Measurements from ENCODE around the gene FLAD1. TPM values are rescaled to one million over a fixed set of nuclear protein-coding genes. Genes with fewer than 3 reads are reported as not detected.
A peak's percentile ranks its signal among the peaks of the same experiment; 100 is the strongest.

FLAD1 gene
- total RNA-seq, 1 experiment from 2014 or later = 75.1 TPM

DNA sequence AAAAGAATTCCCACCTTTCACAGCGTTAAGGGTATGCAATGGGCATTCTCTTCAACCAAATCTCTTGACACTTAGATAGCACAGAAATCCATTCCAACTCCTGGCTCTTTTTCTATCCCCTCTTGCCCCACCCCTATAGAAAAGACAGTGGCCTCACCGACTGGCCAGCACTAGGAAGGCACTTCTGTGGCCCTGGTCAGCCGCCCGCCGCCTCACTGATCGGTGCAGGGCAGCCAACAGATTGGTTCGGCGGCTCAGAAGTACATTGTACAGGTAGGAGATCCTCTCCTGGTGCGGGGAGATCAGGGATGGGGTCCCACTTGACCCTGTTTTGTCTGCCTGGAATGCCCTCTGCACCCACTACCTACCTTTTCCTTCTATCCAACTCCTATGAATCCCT is 41.2 kb downstream of the FLAD1 start:
- Mint-ChIP-seq H3K27me3 (ENCODE audit: unreplicated experiment) (peaks cover 10% of the 10 kb centered on the region), H3K27ac (ENCODE audit: unreplicated experiment) (no peak overlapping the region), H3K36me3 (ENCODE audit: insufficient read depth, unreplicated experiment) (peaks cover 16% of the 10 kb centered on the region), H3K9me3 (ENCODE audit: low read depth, unreplicated experiment) (no peaks in the 10 kb centered on the region), H3K4me1 (ENCODE audit: low read depth, unreplicated experiment) (peaks cover 50% of the 10 kb centered on the region), H3K4me3 (ENCODE audit: low read depth, unreplicated experiment) (no peak overlapping the region)
- no peak for TF ChIP-seq CTCF (IDR thresholded peaks at IDR 0.05; ENCODE audit: unreplicated experiment)
- intact Hi-C loops (cut with micrococcal nuclease; ENCODE audit: unreplicated experiment) = no loop called here
- BruUV-seq (replicated peaks) = no TSS peak
- DNase-seq = no peak
- CTCF ChIA-PET = interaction anchor here (1.0 kb wide), 1 partner anchor 27 kb away, joined by 5 read pairs; the partner anchor contains the start of gene ADAM15

DNA sequence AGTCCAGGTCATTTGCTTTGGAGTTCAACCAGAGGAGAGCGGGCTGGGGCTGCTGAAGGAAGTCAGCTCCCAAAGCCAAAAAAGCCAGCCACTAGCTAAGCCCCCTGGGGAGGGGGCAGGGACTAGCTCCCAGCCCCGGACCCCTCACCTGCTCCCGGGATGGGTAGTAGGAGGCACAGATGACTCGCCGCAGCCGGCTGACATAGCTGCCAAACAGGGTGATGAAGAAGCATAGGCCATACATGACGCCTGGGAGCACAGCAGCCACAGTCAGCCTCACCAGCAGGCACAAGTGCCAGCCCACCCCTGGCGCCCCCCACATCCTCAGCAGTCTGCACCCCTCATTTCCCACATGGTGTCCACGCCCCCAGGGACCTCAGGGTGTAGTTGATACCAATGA is 43.0 kb downstream of the FLAD1 start:
- Mint-ChIP-seq H3K4me1 (ENCODE audit: low read depth, unreplicated experiment) (peaks cover 44% of the 10 kb centered on the region), H3K36me3 (ENCODE audit: insufficient read depth, unreplicated experiment) (peaks cover under 1% of the 10 kb centered on the region), H3K4me3 (ENCODE audit: low read depth, unreplicated experiment) (no peak overlapping the region), H3K27ac (ENCODE audit: unreplicated experiment) (no peak overlapping the region), H3K9me3 (ENCODE audit: low read depth, unreplicated experiment) (no peaks in the 10 kb centered on the region), H3K27me3 (ENCODE audit: unreplicated experiment) (peaks cover 15% of the 10 kb centered on the region)
- CTCF ChIA-PET = no interaction called here
- intact Hi-C loops (cut with micrococcal nuclease; ENCODE audit: unreplicated experiment) = no loop called here
- no peak for DNase-seq
- BruUV-seq (replicated peaks) = no TSS peak
- no peak for TF ChIP-seq CTCF (IDR thresholded peaks at IDR 0.05; ENCODE audit: unreplicated experiment)

DNA sequence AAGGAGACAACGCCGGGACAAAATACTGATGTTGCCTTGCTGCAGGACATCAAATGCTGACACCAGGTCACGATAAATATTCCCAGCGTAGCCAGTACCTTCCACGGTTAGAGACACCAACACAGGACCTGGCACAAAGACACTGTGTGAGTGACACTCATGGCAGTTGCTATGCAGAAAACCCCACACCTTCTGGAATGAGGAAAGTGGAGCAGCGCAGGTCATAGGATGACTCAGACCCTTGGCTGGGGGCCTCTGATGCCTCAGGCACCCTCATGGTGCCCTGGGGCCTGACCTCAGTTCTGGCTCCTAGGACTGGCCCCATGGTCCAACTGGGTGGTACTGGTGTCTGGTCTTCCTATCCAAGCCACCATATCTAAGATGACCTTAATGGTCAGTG is 43.4 kb downstream of the FLAD1 start:
- intact Hi-C loops (cut with micrococcal nuclease; ENCODE audit: unreplicated experiment) = no loop called here
- Mint-ChIP-seq H3K36me3 (ENCODE audit: insufficient read depth, unreplicated experiment) (no peaks in the 10 kb centered on the region), H3K4me1 (ENCODE audit: low read depth, unreplicated experiment) (peaks cover 44% of the 10 kb centered on the region), H3K9me3 (ENCODE audit: low read depth, unreplicated experiment) (no peaks in the 10 kb centered on the region), H3K27ac (ENCODE audit: unreplicated experiment) (no peak overlapping the region), H3K4me3 (ENCODE audit: low read depth, unreplicated experiment) (no peak overlapping the region), H3K27me3 (ENCODE audit: unreplicated experiment) (peaks cover 15% of the 10 kb centered on the region)
- DNase-seq = peak; percentile 62
- BruUV-seq (replicated peaks) = no TSS peak
- no peak for TF ChIP-seq CTCF (IDR thresholded peaks at IDR 0.05; ENCODE audit: unreplicated experiment)
- CTCF ChIA-PET = no interaction called here

GRCh38 chr1:155029513-155030242 is 46.5 kb downstream of the FLAD1 start:
- Mint-ChIP-seq H3K27ac (ENCODE audit: unreplicated experiment) (no peak overlapping the region), H3K4me3 (ENCODE audit: low read depth, unreplicated experiment) (no peak overlapping the region), H3K9me3 (ENCODE audit: low read depth, unreplicated experiment) (no peaks in the 10 kb centered on the region), H3K4me1 (ENCODE audit: low read depth, unreplicated experiment) (peaks cover 18% of the 10 kb centered on the region), H3K36me3 (ENCODE audit: insufficient read depth, unreplicated experiment) (no peaks in the 10 kb centered on the region), H3K27me3 (ENCODE audit: unreplicated experiment) (peaks cover 26% of the 10 kb centered on the region)
- no TSS peak for BruUV-seq (replicated peaks)
- no peak for DNase-seq
- no peak for TF ChIP-seq CTCF (IDR thresholded peaks at IDR 0.05; ENCODE audit: unreplicated experiment)
- intact Hi-C loops (cut with micrococcal nuclease; ENCODE audit: unreplicated experiment) = no loop called here
- CTCF ChIA-PET = interaction anchor here (0.5 to 0.6 kb wide), 2 partner anchors 17 to 932 kb away, joined by 4 to 5 read pairs; no protein-coding TSS in a partner anchor
